Body of pancreas (tissue), 4 donors: ENCODE results near the gene S100A12. TPM values are rescaled to one million over a fixed set of nuclear protein-coding genes. Genes with fewer than 3 reads are reported as not detected.

Experiments used
- ATAC-seq: fragments of 150-250 bp; one replicate; pipeline ENCODE4 v1.9.1; 2016
- DNase-seq, 4 donors: peaks; one replicate each; pipeline ENCODE4 v3.0.0-alpha.2; 2019
- H3K27ac ChIP-seq, 4 donors: fragments of 200-600 bp; sonication (generic); 1 replicate in 3 of 4; 2 replicates in 1 of 4; pipeline versions ENCODE4 v1.5.1 to v1.6.1; 2016 to 2019; ENCODE audit warnings: mild to moderate bottlenecking in 1 of 4, mixed read lengths in 1 of 4, moderate library complexity in 1 of 4
- H3K27me3 ChIP-seq, 2 donors: fragments of 200-600 bp; sonication (generic); one replicate each; pipeline ENCODE4 v1.6.0; 2016; ENCODE audit warnings: mild to moderate bottlenecking in 1 of 2
- H3K36me3 ChIP-seq, 2 donors: fragments of 200-600 bp; sonication (generic); replicated peaks in 1 of 2; 2 replicates each; pipeline ENCODE4 v1.5.1; 2016; ENCODE audit warnings: low read depth in 2 of 2; ENCODE audit not compliant: insufficient read depth in 1 of 2
- H3K4me1 ChIP-seq: fragments of 200-600 bp; sonication (generic); one replicate; pipeline ENCODE4 v1.6.0; 2016
- H3K4me3 ChIP-seq, 2 donors: fragments of 200-600 bp; sonication (generic); 1 replicate in 1 of 2; 2 replicates in 1 of 2; pipeline ENCODE4 v1.5.1; 2016 to 2019
- H3K9me3 ChIP-seq, 3 donors: fragments of 200-600 bp; sonication (generic); 1 replicate in 2 of 3; 2 replicates in 1 of 3; pipeline ENCODE4 v1.5.1; 2016
- POLR2A ChIP-seq, 3 donors: fragments of 450-650 bp; IDR thresholded peaks; one replicate each; pipeline ENCODE4 v1.6.1; 2016; ENCODE audit warnings: antibody characterized with exemption in 3 of 3, mild to moderate bottlenecking in 2 of 3
- WGBS, 2 donors: methylation state at CpG; one replicate each; pipeline ENCODE4 v1.1.5; 2017; 5-methylcytosine and 5-hydroxymethylcytosine counted together
- intact Hi-C: fragments of 100-400 bp; cut with DNase I; formaldehyde crosslinking; loops from one replicate; pipeline ENCODE4 v1.15.1; 2023
- total RNA-seq, 2 donors: library from RNA; depleted of rRNA; stranded (reverse); fragments of >200 nt; gene quantifications; one replicate each; pipeline ENCODE4 v1.1.0, GENCODE V29; 2016
- TF ChIP-seq, protein P1 (sequence below), 7 experiments: fragments of 450-650 bp in 4 of 7; fragments of 200-600 bp in 3 of 7; sonication (generic) in 3 of 7; IDR thresholded peaks; one replicate each; pipeline ENCODE4 v1.5.1; 2016 to 2019; ENCODE audit warnings: antibody characterized with exemption in 7 of 7

Gene S100A12
- total RNA-seq, 2 donors from 2014 or later = not detected

DNA sequence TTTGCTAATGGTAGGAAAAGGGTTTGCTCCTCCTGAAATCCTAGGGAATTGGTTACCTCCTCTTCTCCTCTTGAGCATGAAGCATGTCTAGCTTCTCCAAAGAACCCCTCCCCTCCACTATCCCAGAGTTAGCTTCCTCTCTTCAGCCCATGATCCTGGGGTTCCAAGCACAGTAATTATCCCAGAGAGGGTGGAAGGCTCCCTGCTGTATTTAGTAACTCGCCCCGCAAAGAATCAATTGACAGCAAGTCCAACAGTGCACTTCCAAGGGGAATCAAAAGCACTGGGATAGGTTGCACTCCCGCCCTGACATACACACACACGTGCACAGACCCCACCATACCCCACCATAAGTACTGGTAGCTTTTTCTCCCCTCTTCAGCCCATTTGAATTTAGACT is 12.4 kb upstream of the S100A12 start:
- H3K4me1 ChIP-seq = no peaks in the 10 kb centered on the region
- 56 to 77% methylated on average over 4 of the region's 4 CpGs for WGBS, 2 donors
- no peak for ATAC-seq
- H3K9me3 ChIP-seq = no peaks in the 10 kb centered on the region
- no peaks in the 10 kb centered on the region for H3K27me3 ChIP-seq
- no peak overlapping the region for H3K4me3 ChIP-seq
- intact Hi-C loops = no loop called here
- H3K27ac ChIP-seq = no peak overlapping the region
- H3K36me3 ChIP-seq = no peaks in the 10 kb centered on the region
- no peak for DNase-seq
- TF ChIP-seq, protein P1, sequence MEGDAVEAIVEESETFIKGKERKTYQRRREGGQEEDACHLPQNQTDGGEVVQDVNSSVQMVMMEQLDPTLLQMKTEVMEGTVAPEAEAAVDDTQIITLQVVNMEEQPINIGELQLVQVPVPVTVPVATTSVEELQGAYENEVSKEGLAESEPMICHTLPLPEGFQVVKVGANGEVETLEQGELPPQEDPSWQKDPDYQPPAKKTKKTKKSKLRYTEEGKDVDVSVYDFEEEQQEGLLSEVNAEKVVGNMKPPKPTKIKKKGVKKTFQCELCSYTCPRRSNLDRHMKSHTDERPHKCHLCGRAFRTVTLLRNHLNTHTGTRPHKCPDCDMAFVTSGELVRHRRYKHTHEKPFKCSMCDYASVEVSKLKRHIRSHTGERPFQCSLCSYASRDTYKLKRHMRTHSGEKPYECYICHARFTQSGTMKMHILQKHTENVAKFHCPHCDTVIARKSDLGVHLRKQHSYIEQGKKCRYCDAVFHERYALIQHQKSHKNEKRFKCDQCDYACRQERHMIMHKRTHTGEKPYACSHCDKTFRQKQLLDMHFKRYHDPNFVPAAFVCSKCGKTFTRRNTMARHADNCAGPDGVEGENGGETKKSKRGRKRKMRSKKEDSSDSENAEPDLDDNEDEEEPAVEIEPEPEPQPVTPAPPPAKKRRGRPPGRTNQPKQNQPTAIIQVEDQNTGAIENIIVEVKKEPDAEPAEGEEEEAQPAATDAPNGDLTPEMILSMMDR (IDR thresholded peaks at IDR 0.05) = no peak
- TF ChIP-seq POLR2A (IDR thresholded peaks at IDR 0.05) = no peak

DNA sequence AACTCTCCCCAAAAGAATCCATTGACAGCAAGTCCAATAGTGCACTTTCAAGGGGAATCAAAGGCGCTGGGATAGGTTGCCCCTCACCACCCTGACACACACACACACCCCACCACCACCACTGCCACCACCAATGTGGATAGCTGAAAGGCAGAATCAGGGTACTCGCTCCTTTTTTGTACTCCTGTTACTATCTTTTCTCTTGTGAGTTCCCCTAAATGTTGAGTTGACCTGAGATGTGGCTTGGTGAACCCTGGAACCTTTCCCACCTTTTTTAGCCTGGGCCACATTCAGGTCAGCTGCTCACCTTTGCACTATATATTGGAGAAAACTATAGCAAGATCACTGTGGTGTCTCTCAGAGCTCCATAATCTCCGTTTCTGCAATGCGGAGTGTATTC is 11.6 kb upstream of the S100A12 start:
- Histone ChIP-seq H3K9me3 (no peaks in the 10 kb centered on the region), H3K27me3 (no peaks in the 10 kb centered on the region), H3K4me1 (no peaks in the 10 kb centered on the region), H3K27ac (peak overlapping the region in 1 of 4 donors; percentile 13), H3K4me3 (no peak overlapping the region), H3K36me3 (no peaks in the 10 kb centered on the region)
- no peak for DNase-seq
- 70 to 77% methylated on average over 4 of the region's 4 CpGs for WGBS, 2 donors
- intact Hi-C loops = no loop called here
- TF ChIP-seq POLR2A (IDR thresholded peaks at IDR 0.05) = no peak
- TF ChIP-seq, protein P1 (IDR thresholded peaks at IDR 0.05) = no peak
- ATAC-seq = no peak

DNA sequence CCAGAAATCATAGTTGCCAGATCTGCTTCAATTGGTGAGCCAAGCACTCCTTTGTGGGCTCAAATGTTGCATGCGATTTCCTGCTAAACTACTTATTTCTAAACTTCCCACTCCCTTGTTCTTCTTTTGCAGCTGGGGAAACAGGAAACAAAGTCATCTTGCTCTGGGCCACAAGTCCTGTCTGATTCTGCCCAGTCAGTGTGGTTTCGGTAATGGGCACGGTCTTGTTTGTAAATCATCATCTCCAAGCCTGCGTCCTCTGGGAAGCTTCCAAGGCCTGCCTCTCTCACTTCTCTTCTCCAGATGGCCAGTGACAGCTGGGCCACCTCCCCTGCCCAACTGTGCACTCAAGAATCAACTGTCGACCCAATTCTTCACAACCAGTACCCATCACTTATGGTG is 11.1 kb upstream of the S100A12 start:
- DNase-seq (peak in 2 of 4 donors; percentile 13 to 69), ATAC-seq (no peak)
- no peak overlapping the region for H3K4me3 ChIP-seq
- H3K27me3 ChIP-seq = no peaks in the 10 kb centered on the region
- intact Hi-C loops = no loop called here
- H3K9me3 ChIP-seq = no peaks in the 10 kb centered on the region
- no peaks in the 10 kb centered on the region for H3K36me3 ChIP-seq
- peak overlapping the region in 1 of 4 donors; percentile 13 for H3K27ac ChIP-seq
- 62 to 76% methylated on average over 5 of the region's 5 CpGs for WGBS, 2 donors
- TF ChIP-seq, protein P1 (IDR thresholded peaks at IDR 0.05) = no peak
- TF ChIP-seq POLR2A (IDR thresholded peaks at IDR 0.05) = no peak
- no peaks in the 10 kb centered on the region for H3K4me1 ChIP-seq

DNA sequence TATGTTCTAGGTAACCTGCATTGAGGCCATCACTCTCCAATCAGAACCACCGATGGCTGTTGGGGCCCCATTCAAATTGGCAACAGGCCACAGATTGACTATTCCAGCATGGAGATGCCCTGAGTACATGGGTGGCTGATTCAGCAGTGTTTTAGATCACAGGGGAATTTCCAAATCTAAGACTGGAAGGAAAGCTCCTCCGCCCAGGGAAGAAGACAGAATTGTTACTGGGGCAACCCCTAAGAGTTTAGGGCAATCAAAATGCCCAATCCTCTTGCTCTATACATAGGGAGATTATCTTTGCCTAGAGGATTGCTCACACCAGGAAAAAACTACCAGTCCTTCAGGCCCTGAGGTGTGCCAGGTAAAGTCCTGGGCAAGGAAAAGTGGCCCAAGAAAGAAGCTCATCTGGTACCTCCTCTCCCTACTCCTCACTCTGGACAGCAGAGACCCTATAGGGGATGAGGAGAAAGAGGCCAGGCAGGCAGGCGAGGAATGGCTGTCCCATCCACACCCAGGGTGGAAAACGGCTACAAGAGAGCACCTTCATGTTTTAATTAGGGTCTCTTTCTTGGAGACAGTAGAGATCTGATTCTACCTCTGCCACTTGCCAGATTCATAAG is 9.6 kb upstream of the S100A12 start:
- Histone ChIP-seq H3K36me3 (no peaks in the 10 kb centered on the region), H3K27me3 (no peaks in the 10 kb centered on the region), H3K9me3 (peaks cover 0 to 3% (median 0%) of the 10 kb centered on the region in 3 donors), H3K27ac (no peak overlapping the region), H3K4me3 (no peak overlapping the region), H3K4me1 (no peaks in the 10 kb centered on the region)
- DNase-seq (no peak), ATAC-seq (no peak)
- intact Hi-C loops = no loop called here
- TF ChIP-seq, protein P1 (IDR thresholded peaks at IDR 0.05) = no peak
- no peak for TF ChIP-seq POLR2A (IDR thresholded peaks at IDR 0.05)
- WGBS, 2 donors = 57 to 65% methylated on average over 3 to 4 of the region's 4 CpGs

DNA sequence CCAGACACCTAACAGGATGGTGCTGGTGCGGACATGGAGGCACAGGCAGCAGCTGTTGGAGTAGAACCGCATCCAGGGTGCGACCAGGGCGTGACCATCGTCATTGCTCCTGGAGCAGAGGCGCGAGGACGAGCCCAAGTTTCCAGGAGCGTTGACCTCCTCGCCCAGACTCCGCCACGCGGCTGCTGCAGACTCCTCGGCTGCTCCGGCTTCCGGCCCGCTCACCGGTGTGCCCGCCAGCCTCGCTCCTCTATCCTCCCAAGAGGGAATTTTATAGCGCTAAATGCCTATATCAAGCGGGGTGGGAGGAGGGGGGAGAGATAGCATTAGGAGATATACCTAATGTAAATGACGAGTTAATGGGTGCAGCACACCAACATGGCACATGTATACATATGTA is 5.3 kb upstream of the S100A12 start:
- TF ChIP-seq, protein P1 (IDR thresholded peaks at IDR 0.05) = no peak
- no peak for TF ChIP-seq POLR2A (IDR thresholded peaks at IDR 0.05)
- ATAC-seq = no peak
- Histone ChIP-seq H3K27ac (no peak overlapping the region), H3K27me3 (no peaks in the 10 kb centered on the region), H3K9me3 (peaks cover 0 to 3% (median 0%) of the 10 kb centered on the region in 3 donors), H3K4me3 (no peak overlapping the region), H3K4me1 (no peaks in the 10 kb centered on the region), H3K36me3 (no peaks in the 10 kb centered on the region)
- no peak for DNase-seq
- intact Hi-C loops = no loop called here
- 88 to 89% methylated on average over 23 of the region's 23 CpGs for WGBS, 2 donors
